Stimulated activated CD8-positive, alpha-beta memory T cell treated with anti-CD3 and anti-CD28 coated beads, Interleukin-4, amount 100 ng/mL, for 48 hours (primary cell): Measurements from ENCODE around the gene KCTD17.

Source experiments
- DNase-seq: peaks from one replicate; pipeline ENCODE4 v3.0.0-alpha.2; 2020

KCTD17 gene

GRCh38 chr22:37083914-37084313 lies 32.4 kb downstream of the KCTD17 start:
- no peak for DNase-seq

- DNase-seq = no peak
Measured at GRCh38 chr22:37084385-37084784, 32.8 kb downstream of the KCTD17 start.

- no peak for DNase-seq
Measured at GRCh38 chr22:37086184-37086583, 34.6 kb downstream of the KCTD17 start.

- peak; percentile 67 for DNase-seq
Measured at GRCh38 chr22:37088108-37088605, 36.6 kb downstream of the KCTD17 start.

GRCh38 chr22:37088750-37089408 lies 37.3 kb downstream of the KCTD17 start:
- DNase-seq = no peak

- DNase-seq = no peak
Measured at GRCh38 chr22:37089434-37089833, 37.9 kb downstream of the KCTD17 start.

- DNase-seq = no peak
Measured at GRCh38 chr22:37090920-37091695, 39.6 kb downstream of the KCTD17 start.

GRCh38 chr22:37091994-37092393 lies 40.5 kb downstream of the KCTD17 start:
- no peak for DNase-seq

GRCh38 chr22:37092997-37093396 lies 41.5 kb downstream of the KCTD17 start:
- DNase-seq = no peak

GRCh38 chr22:37094239-37094638 lies 42.7 kb downstream of the KCTD17 start:
- DNase-seq = no peak

- peak; percentile 83 for DNase-seq
Measured at GRCh38 chr22:37095113-37095512, 43.6 kb downstream of the KCTD17 start.

- no peak for DNase-seq
Measured at GRCh38 chr22:37097346-37097745, 45.8 kb downstream of the KCTD17 start.

GRCh38 chr22:37098976-37099591 lies 47.5 kb downstream of the KCTD17 start:
- peak; percentile 40 for DNase-seq

GRCh38 chr22:37100589-37101127 lies 49.1 kb downstream of the KCTD17 start:
- DNase-seq = peak; percentile 38

- no peak for DNase-seq
Measured at GRCh38 chr22:37101311-37102066, 49.9 kb downstream of the KCTD17 start.

- no peak for DNase-seq
Measured at GRCh38 chr22:37103151-37103550, 51.6 kb downstream of the KCTD17 start.

- no peak for DNase-seq
Measured at GRCh38 chr22:37103656-37104452, 52.3 kb downstream of the KCTD17 start.

- DNase-seq = no peak
Measured at GRCh38 chr22:37105154-37105553, 53.6 kb downstream of the KCTD17 start.

- no peak for DNase-seq
Measured at GRCh38 chr22:37105990-37106389, 54.4 kb downstream of the KCTD17 start.

GRCh38 chr22:37107816-37108621 lies 56.5 kb downstream of the KCTD17 start:
- no peak for DNase-seq
